HG03196 (cell line): ENCODE data around the gene GPC3.

ENCODE experiments used
- ATAC-seq: cut with Tn5 transposase; IDR thresholded peaks from one replicate; pipeline ENCODE4 v1.9.1; 2021; ENCODE audit not compliant: unreplicated experiment

Gene GPC3

GRCh38 chrX:133852401-133852800 lies 133.0 kb downstream of the GPC3 start:
- no peak for ATAC-seq

GRCh38 chrX:133850399-133850798 lies 135.0 kb downstream of the GPC3 start:
- no peak for ATAC-seq

GRCh38 chrX:133849676-133850075 lies 135.7 kb downstream of the GPC3 start:
- ATAC-seq = no peak

- ATAC-seq = no peak
Measured at GRCh38 chrX:133847340-133847994, 137.9 kb downstream of the GPC3 start.

GRCh38 chrX:133846311-133846710 lies 139.1 kb downstream of the GPC3 start:
- ATAC-seq = no peak

- no peak for ATAC-seq
Measured at GRCh38 chrX:133840415-133840814, 145.0 kb downstream of the GPC3 start.

- no peak for ATAC-seq
Measured at GRCh38 chrX:133838761-133839676, 146.4 kb downstream of the GPC3 start.

GRCh38 chrX:133837091-133837490 lies 148.3 kb downstream of the GPC3 start:
- ATAC-seq = no peak

- ATAC-seq = no peak
Measured at GRCh38 chrX:133836561-133836960, 148.8 kb downstream of the GPC3 start.

- ATAC-seq = no peak
Measured at GRCh38 chrX:133834771-133835170, 150.6 kb downstream of the GPC3 start.

- ATAC-seq = no peak
Measured at GRCh38 chrX:133819546-133819945, 165.8 kb downstream of the GPC3 start.

GRCh38 chrX:133818019-133818418 lies 167.4 kb downstream of the GPC3 start:
- no peak for ATAC-seq

GRCh38 chrX:133815496-133815895 lies 169.9 kb downstream of the GPC3 start:
- ATAC-seq = no peak

- ATAC-seq = no peak
Measured at GRCh38 chrX:133813971-133814370, 171.4 kb downstream of the GPC3 start.

GRCh38 chrX:133812402-133812801 lies 173.0 kb downstream of the GPC3 start:
- ATAC-seq = no peak

- no peak for ATAC-seq
Measured at GRCh38 chrX:133810925-133811324, 174.5 kb downstream of the GPC3 start.

GRCh38 chrX:133804072-133804471 lies 181.3 kb downstream of the GPC3 start:
- no peak for ATAC-seq

- ATAC-seq = no peak
Measured at GRCh38 chrX:133796282-133796681, 189.1 kb downstream of the GPC3 start.

- no peak for ATAC-seq
Measured at GRCh38 chrX:133794126-133794525, 191.3 kb downstream of the GPC3 start.

- no peak for ATAC-seq
Measured at GRCh38 chrX:133793626-133794025, 191.8 kb downstream of the GPC3 start.

GRCh38 chrX:133792198-133792953 lies 193.0 kb downstream of the GPC3 start:
- ATAC-seq = peak; percentile 48

GRCh38 chrX:133789829-133790228 lies 195.6 kb downstream of the GPC3 start:
- no peak for ATAC-seq
